ENCODE results near the gene FRY. TPM values are rescaled to one million over a fixed set of nuclear protein-coding genes. Genes with fewer than 3 reads are reported as not detected.

FRY gene
- total and polyA plus RNA-seq, 10 of the 15 experiments (the other 5 are each of a cell fraction or from before 2014, with no cell fraction given) = 0.18 to 1.4 (median 0.30) TPM

- H3K9ac ChIP-seq (ENCODE audit: control insufficient read depth, insufficient read depth, low read length) = no peak overlapping the region
- no peaks in the 10 kb centered on the region for H4K20me1 ChIP-seq (ENCODE audit: control insufficient read depth, insufficient read depth)
- no TSS peak for BruUV-seq (replicated peaks)
- H3K9me3 ChIP-seq (replicated peaks; ENCODE audit: control insufficient read depth, insufficient read depth, low read length) = no peaks in the 10 kb centered on the region
- H3K4me3 ChIP-seq = no peak overlapping the region
- H3K79me2 ChIP-seq (ENCODE audit: control insufficient read depth, insufficient read depth, low read length) = no peaks in the 10 kb centered on the region
- POLR2A ChIA-PET = no interaction called here
- RAD21 ChIA-PET (ENCODE audit: unreplicated experiment) = no interaction called here
- WGBS (ENCODE audit: insufficient coverage, insufficient replicate concordance, low lambda C conversion rate, missing lambda C conversion rate) = 40% methylated on average over 2 of the region's 2 CpGs
- CTCF ChIA-PET = no interaction called here
- H3K4me1 ChIP-seq (ENCODE audit: control insufficient read depth, insufficient read depth, low read length) = no peaks in the 10 kb centered on the region
- in situ Hi-C loops (cut with MboI) (no loop called here), intact Hi-C loops (cut with micrococcal nuclease; ENCODE audit: unreplicated experiment) (no loop called here)
- SMC1A ChIA-PET (ENCODE audit: uncharacterized antibody, unreplicated experiment) = interaction anchor here (0.6 kb wide), 1 partner anchor 352 kb away, joined by 3 read pairs; no protein-coding TSS in a partner anchor
- no peak for TF ChIP-seq ATF7 (IDR thresholded peaks at IDR 0.05; ENCODE audit: low read depth)
- TF ChIP-seq SMC3 (IDR thresholded peaks at IDR 0.05; ENCODE audit: borderline replicate concordance, low read length) = no peak
- TF ChIP-seq MYC (IDR thresholded peaks at IDR 0.05; ENCODE audit: insufficient read depth, insufficient read length, insufficient replicate concordance, low read length, severe bottlenecking) = no peak
- TF ChIP-seq MEF2A (IDR thresholded peaks at IDR 0.05; ENCODE audit: insufficient read depth, low read depth, low read length) = no peak
- no peak for TF ChIP-seq SIX5 (IDR thresholded peaks at IDR 0.05; ENCODE audit: low read depth, low read length, severe bottlenecking)
- TF ChIP-seq BHLHE40 (IDR thresholded peaks at IDR 0.05; ENCODE audit: borderline replicate concordance in 1 of 2, low read depth in 2 of 2, low read length in 1 of 2) = no peak
- TF ChIP-seq TARDBP (IDR thresholded peaks at IDR 0.05; ENCODE audit: borderline replicate concordance) = no peak
- TF ChIP-seq BMI1 (IDR thresholded peaks at IDR 0.05; ENCODE audit: borderline replicate concordance) = no peak
- TF ChIP-seq YY1 (IDR thresholded peaks at IDR 0.05; ENCODE audit: low read depth, low read length) = no peak
- no peak for ATAC-seq
- no peaks in the 10 kb centered on the region for H3K36me3 ChIP-seq (ENCODE audit: control insufficient read depth in 2 of 2, insufficient read depth in 2 of 2, low read length in 1 of 2)
- no peak overlapping the region for H3K27ac ChIP-seq (ENCODE audit: control insufficient read depth, insufficient read depth)
- H3K4me2 ChIP-seq (ENCODE audit: control insufficient read depth, insufficient read depth) = no peak overlapping the region
- FAIRE-seq = no peak
- no peaks in the 10 kb centered on the region for H3K27me3 ChIP-seq (replicated peaks in 1 of 2; ENCODE audit: control insufficient read depth in 2 of 2, insufficient read depth in 2 of 2, low read length in 1 of 2)
- H2AFZ ChIP-seq (ENCODE audit: control insufficient read depth, low read depth, low read length) = no peak overlapping the region
- no peak for DNase-seq (ENCODE audit: low read depth, low spot score)
Observed at GRCh38 chr13:32282096-32282711, 250.6 kb downstream of the FRY start.
